ENCODE measurements around the gene RPTN.

GRCh38 chr1:152118915-152119314, 40.1 kb downstream of the RPTN start:
- no peak for TF ChIP-seq SMC3 (IDR thresholded peaks at IDR 0.05)
- no peak for TF ChIP-seq BCL3 (IDR thresholded peaks at IDR 0.05)
- no peak for TF ChIP-seq CBX8 (IDR thresholded peaks at IDR 0.05)
- no peak for TF ChIP-seq CTCF (IDR thresholded peaks at IDR 0.05)
- no peak for TF ChIP-seq BHLHE40 (IDR thresholded peaks at IDR 0.05; ENCODE audit: low read depth, low read length)
- no peak for TF ChIP-seq JUNB (IDR thresholded peaks at IDR 0.05)
- TF ChIP-seq RCOR1 (IDR thresholded peaks at IDR 0.05; ENCODE audit: low read depth, low read length) = no peak
- TF ChIP-seq REST (IDR thresholded peaks at IDR 0.05) = no peak
- TF ChIP-seq HOXB5 (CRISPR knock-in tag; IDR thresholded peaks at IDR 0.05) = no peak
- no peak for TF ChIP-seq KDM1A (IDR thresholded peaks at IDR 0.05; ENCODE audit: low read depth)
- no peak for TF ChIP-seq EP300 (IDR thresholded peaks at IDR 0.05)
- no peak for TF ChIP-seq CEBPB (IDR thresholded peaks at IDR 0.05)
- TF ChIP-seq JUN (IDR thresholded peaks at IDR 0.05) = no peak
- TF ChIP-seq MAX (IDR thresholded peaks at IDR 0.05) = no peak
